Skeletal muscle tissue (tissue), 4 donors: ENCODE measurements around the gene HCFC2. TPM values are rescaled to one million over a fixed set of nuclear protein-coding genes. Genes with fewer than 3 reads are reported as not detected.

ENCODE experiments used
- H3K27ac ChIP-seq: one replicate; pipeline ENCODE4 v1.7.0; 2013; ENCODE audit warnings: mild to moderate bottlenecking, low read depth, low read length, inconsistent platforms
- H3K27me3 ChIP-seq, 3 donors: one replicate each; pipeline ENCODE4 v1.7.0; 2013; ENCODE audit warnings: low read length in 3 of 3; ENCODE audit not compliant: control insufficient read depth in 3 of 3, insufficient read depth in 3 of 3
- H3K36me3 ChIP-seq, 3 donors: one replicate each; pipeline ENCODE4 v1.7.0; 2013; ENCODE audit warnings: low read length in 3 of 3; ENCODE audit not compliant: control insufficient read depth in 3 of 3, insufficient read depth in 3 of 3
- H3K4me1 ChIP-seq, 3 donors: one replicate each; pipeline ENCODE4 v1.7.0; 2013; ENCODE audit warnings: low read length in 3 of 3, mild to moderate bottlenecking in 3 of 3; ENCODE audit not compliant: control insufficient read depth in 3 of 3, insufficient read depth in 3 of 3
- H3K4me3 ChIP-seq, 3 donors: one replicate each; pipeline ENCODE4 v1.7.0; 2013; ENCODE audit warnings: low read length in 3 of 3
- H3K9ac ChIP-seq, 3 donors: one replicate each; pipeline ENCODE4 v1.7.0; 2013; ENCODE audit warnings: low read length in 3 of 3, mild to moderate bottlenecking in 3 of 3, moderate library complexity in 2 of 3, low read depth in 1 of 3
- H3K9me3 ChIP-seq, 3 donors: one replicate each; pipeline ENCODE4 v1.7.0; 2013; ENCODE audit warnings: low read length in 3 of 3; ENCODE audit not compliant: control insufficient read depth in 3 of 3
- total RNA-seq: library from RNA; depleted of rRNA; stranded (reverse); fragments of >200 nt; gene quantifications from one replicate; pipeline ENCODE4 v1.2.3, GENCODE V29; 2014
- donor health status: Osteomylitis.

HCFC2 gene
- total RNA-seq, 1 donor from 2014 or later = 32.9 TPM

GRCh38 chr12:104042580-104042979 lies 21.8 kb upstream of the HCFC2 start:
- no peak overlapping the region for H3K27ac ChIP-seq
- no peak overlapping the region for H3K4me3 ChIP-seq
- H3K36me3 ChIP-seq = no peaks in the 10 kb centered on the region
- no peaks in the 10 kb centered on the region for H3K9me3 ChIP-seq
- no peaks in the 10 kb centered on the region for H3K27me3 ChIP-seq
- H3K9ac ChIP-seq = no peak overlapping the region
- peaks cover 2 to 7% (median 6%) of the 10 kb centered on the region in 3 donors for H3K4me1 ChIP-seq

DNA sequence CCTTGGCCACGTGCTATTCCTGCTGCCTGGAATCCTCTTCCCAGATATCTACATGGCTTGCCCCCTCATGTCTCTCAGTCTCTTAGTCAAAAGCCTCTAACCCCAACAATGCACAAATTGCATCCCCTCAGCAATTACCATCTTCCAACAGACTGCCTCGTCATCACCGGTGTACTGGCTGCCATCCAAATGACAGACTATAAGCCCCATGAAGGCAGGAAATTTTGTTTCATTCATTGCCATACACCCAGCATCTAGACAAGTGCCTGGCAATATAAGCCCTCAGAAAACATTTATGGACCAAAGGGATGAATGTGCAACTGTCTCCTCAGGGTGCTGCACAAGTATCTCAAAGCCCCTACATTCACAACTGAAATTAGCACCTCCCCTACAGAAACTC lies 20.2 kb upstream of the HCFC2 start:
- H3K27me3 ChIP-seq = peaks cover 0 to 4% (median under 1%) of the 10 kb centered on the region in 3 donors
- no peaks in the 10 kb centered on the region for H3K9me3 ChIP-seq
- peaks cover 4 to 9% (median 6%) of the 10 kb centered on the region in 3 donors for H3K4me1 ChIP-seq
- no peak overlapping the region for H3K9ac ChIP-seq
- no peaks in the 10 kb centered on the region for H3K36me3 ChIP-seq
- no peak overlapping the region for H3K4me3 ChIP-seq
- H3K27ac ChIP-seq = no peak overlapping the region

- Histone ChIP-seq H3K27ac (no peak overlapping the region), H3K4me1 (peaks cover 8 to 18% (median 17%) of the 10 kb centered on the region in 3 donors)
These were observed 18.0 kb upstream of the HCFC2 start for GRCh38 chr12:104046306-104046705.

DNA sequence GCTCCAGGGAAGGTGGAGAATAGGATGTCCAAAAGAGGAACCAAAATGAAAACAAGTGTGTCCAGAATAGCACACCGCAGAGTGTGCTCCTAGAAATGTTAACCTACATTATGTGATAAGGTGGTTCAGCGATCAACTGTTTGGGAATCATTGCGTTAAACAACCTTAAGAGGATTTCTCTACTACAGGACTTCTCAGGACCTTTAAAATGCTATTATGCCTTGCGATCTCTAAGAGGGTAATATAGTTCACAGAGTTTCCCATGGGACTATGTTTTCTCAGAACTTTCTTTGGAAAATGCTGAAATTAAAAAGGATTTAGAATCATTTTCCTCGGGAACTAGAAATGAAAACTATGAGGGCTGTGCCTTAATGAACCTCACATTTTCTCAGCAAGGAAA lies 16.2 kb upstream of the HCFC2 start:
- Histone ChIP-seq H3K27ac (no peak overlapping the region), H3K9ac (no peak overlapping the region), H3K4me1 (peaks cover 8 to 18% (median 17%) of the 10 kb centered on the region in 3 donors), H3K36me3 (no peaks in the 10 kb centered on the region), H3K27me3 (peaks cover 4 to 13% (median 4%) of the 10 kb centered on the region in 3 donors), H3K9me3 (no peaks in the 10 kb centered on the region), H3K4me3 (no peak overlapping the region)

More at GRCh38 chr12:104046306-104046705, 18.0 kb upstream of the HCFC2 start:
- H3K36me3 ChIP-seq = no peaks in the 10 kb centered on the region
- H3K4me3 ChIP-seq = no peak overlapping the region
- H3K9me3 ChIP-seq = no peaks in the 10 kb centered on the region
- H3K27me3 ChIP-seq = peaks cover 4 to 13% (median 4%) of the 10 kb centered on the region in 3 donors
- no peak overlapping the region for H3K9ac ChIP-seq

- H3K9me3 ChIP-seq = no peaks in the 10 kb centered on the region
- no peaks in the 10 kb centered on the region for H3K36me3 ChIP-seq
- peaks cover 4 to 13% (median 4%) of the 10 kb centered on the region in 3 donors for H3K27me3 ChIP-seq
- peaks cover 8 to 18% (median 17%) of the 10 kb centered on the region in 3 donors for H3K4me1 ChIP-seq
- no peak overlapping the region for H3K27ac ChIP-seq
- peak overlapping the region; percentile 3 to 81 (median 10) for H3K4me3 ChIP-seq
- H3K9ac ChIP-seq = no peak overlapping the region
These were observed 15.5 kb upstream of the HCFC2 start for GRCh38 chr12:104048811-104049210.

DNA sequence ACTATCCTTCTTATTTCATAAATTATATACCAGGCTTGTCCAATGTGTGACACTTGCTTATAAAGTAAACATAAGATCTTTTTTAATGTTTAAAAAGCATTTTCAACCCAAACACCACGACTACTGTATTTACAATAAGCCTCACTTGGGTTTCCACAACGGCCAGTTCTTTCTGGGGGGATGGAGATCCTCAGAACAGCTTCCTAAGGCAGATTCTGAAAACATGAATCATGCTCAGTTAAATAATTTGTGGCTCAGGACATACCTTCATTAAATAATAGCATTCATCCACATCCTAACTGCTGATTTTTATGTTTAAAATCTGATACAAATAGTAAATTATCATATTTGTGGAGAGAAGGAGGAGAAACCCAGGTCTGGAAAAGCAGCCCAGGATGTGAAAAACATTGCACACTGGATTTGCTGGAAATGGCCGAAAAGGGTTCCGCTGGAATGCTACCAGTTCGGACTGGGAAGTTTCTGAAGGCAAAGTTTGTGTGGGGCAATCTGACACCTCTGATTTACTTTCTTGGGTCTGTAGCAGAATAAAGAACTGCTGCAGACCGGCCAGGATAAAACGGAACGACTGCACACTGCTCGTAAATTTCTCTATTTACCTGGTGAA lies 14.9 kb upstream of the HCFC2 start:
- Histone ChIP-seq H3K36me3 (no peaks in the 10 kb centered on the region), H3K4me3 (peak overlapping the region; percentile 46 to 81 (median 67)), H3K9me3 (no peaks in the 10 kb centered on the region), H3K4me1 (peaks cover 8 to 18% (median 17%) of the 10 kb centered on the region in 3 donors), H3K27me3 (peaks cover 4 to 13% (median 4%) of the 10 kb centered on the region in 3 donors), H3K9ac (peak overlapping the region in 2 of 3 donors; percentile 15 to 66), H3K27ac (no peak overlapping the region)

GRCh38 chr12:104049903-104050356 lies 14.4 kb upstream of the HCFC2 start, which contains the start of gene GLT8D2:
TSS of gene GLT8D2 (minus strand) at chr12:104050187. CDS start at chr12:104019648, 30,539 bp downstream.
- Histone ChIP-seq H3K36me3 (no peaks in the 10 kb centered on the region), H3K27me3 (peaks cover 4 to 13% (median 4%) of the 10 kb centered on the region in 3 donors), H3K27ac (no peak within 1 kb of the TSS), H3K9me3 (no peaks in the 10 kb centered on the region), H3K9ac (peak within 1 kb of the TSS; percentile 15 to 66 (median 30)), H3K4me1 (peaks cover 8 to 17% (median 17%) of the 10 kb centered on the region in 3 donors), H3K4me3 (peak within 1 kb of the TSS; percentile 46 to 81 (median 67))

DNA sequence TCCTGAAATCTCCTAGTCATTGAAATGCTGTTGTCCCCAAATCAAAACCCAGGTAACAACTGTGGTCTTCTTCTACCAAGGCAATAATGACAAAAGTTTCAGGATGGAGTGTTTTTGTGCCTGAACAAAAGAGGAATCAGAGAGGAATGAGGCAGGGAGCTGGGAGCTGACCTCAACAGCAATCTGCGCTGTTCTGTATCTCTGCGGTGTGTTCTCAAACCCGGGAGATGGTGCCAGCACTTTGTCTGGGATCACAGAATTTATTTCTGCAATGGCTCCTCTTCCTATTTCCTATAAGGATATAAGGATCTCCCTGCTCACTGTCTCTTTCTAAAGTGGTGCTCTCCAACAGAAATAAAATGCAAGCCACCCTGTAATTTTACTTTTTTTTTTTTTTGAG lies 13.9 kb upstream of the HCFC2 start:
- no peak overlapping the region for H3K27ac ChIP-seq
- H3K4me1 ChIP-seq = peaks cover 6 to 13% (median 12%) of the 10 kb centered on the region in 3 donors
- H3K27me3 ChIP-seq = peaks cover 4 to 13% (median 4%) of the 10 kb centered on the region in 3 donors
- H3K36me3 ChIP-seq = no peaks in the 10 kb centered on the region
- H3K9ac ChIP-seq = peak overlapping the region in 1 of 3 donors; percentile 66
- no peaks in the 10 kb centered on the region for H3K9me3 ChIP-seq
- peak overlapping the region; percentile 46 to 81 (median 67) for H3K4me3 ChIP-seq

- Histone ChIP-seq H3K9me3 (no peaks in the 10 kb centered on the region), H3K27me3 (peaks cover 0 to 6% (median 2%) of the 10 kb centered on the region in 3 donors), H3K27ac (no peak overlapping the region), H3K4me1 (peaks cover 10 to 17% (median 16%) of the 10 kb centered on the region in 3 donors), H3K9ac (no peak overlapping the region), H3K4me3 (no peak overlapping the region), H3K36me3 (no peaks in the 10 kb centered on the region)
These were observed 9.5 kb upstream of the HCFC2 start for GRCh38 chr12:104054681-104055346.
